ENCODE data around the gene RBMS3.
"Not testable (repeated sequence)": the region's sequence is repeated elsewhere in the genome, so short reads cannot be mapped to it uniquely, and the experiment has no call there.

The RBMS3 gene

DNA sequence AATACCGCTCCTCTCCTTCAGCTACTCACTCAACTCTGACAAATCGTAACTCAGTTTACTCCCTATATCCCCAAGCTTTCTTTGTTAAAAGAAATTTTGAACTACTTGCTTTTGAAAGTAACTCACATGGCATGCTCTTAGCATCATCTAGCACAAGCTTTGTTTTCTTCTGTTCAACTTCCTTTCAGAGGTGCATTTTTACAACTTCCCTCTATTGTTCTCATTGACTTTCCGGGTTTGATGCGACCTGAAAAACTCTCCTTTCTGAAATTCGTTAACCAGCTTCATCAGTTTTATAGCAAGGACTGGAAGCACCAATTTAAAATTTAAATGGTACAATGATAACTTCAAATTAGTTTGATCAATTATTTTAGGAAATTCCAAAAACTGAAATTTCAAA is 696.0 kb downstream of the RBMS3 start:
- no peak for DNase-seq

DNA sequence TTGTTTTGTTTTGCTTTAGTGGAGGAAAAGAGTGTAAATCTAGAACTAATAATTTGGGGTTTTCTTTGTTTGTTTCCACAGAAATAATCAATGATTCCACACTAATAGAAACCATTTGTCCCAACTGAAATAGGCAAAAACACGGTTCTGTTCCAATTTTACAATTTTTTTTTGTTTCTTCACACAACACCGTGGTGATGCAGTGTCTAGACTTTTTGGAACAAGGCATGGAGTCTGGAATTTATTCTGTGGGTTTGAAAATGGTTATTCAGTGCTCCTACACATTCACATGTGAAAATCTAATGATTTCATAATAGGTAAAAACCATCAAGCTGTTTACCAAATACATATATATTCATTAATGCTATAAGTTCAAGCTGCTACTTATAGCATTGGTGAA is 696.5 kb downstream of the RBMS3 start:
- peak; percentile 68 for DNase-seq

DNA sequence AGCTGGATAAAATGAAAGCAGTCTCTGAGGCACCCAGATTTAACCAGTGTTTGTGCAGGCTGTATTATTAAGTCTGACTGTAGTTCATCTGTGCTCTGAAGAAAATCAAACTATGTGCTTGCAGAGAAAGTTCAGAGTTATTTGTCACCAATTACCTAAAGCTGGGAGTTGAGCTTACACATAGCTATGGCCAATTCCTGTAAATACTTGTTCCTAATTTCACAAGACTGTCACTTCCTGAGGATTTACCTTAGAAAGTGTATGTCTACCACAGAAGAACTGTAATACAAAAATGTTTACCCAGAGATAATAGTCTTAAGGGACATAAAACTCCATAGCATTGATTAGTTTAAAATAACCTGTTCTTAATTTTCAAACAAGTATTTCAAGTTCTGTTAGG is 697.2 kb downstream of the RBMS3 start:
- peak; percentile 17 for DNase-seq

DNA sequence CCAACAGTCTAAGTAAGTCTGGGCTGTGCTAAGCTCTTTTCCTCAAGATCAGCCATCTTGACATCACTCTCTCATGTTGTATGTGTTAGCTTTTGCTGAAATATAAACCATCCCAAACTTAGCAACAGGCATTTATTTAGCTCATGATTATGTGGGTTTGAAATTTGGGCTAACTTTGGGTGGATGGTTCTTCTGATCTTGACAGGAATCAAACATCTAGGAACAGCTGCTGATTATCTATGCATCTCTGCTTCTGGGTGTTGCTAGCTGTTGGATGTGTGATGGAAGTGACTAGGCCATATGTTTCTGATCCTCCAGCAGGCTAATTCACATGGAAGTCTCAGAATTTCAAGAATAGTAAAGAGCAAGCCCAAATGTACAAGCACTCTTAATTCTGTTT is 710.3 kb downstream of the RBMS3 start:
- no peak for DNase-seq

DNA sequence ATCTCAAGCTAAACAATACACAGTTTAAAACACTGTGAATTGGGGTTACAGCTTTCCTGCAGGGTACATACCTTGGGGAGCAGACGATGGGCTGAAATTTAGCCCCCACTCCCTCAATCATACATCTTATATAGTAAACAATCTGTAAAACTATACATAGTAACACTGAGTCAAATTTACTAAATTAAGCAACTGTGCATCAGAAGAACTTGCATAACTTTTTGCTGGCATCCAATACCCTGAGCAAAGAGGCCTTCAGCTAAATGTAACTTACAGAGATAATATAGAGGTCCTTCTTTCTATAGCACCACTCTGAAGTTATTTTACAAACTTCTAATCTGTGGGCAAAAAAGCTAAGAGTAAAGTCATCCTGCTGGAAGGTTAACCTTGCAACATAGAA is 721.9 kb downstream of the RBMS3 start:
- DNase-seq = no peak

DNA sequence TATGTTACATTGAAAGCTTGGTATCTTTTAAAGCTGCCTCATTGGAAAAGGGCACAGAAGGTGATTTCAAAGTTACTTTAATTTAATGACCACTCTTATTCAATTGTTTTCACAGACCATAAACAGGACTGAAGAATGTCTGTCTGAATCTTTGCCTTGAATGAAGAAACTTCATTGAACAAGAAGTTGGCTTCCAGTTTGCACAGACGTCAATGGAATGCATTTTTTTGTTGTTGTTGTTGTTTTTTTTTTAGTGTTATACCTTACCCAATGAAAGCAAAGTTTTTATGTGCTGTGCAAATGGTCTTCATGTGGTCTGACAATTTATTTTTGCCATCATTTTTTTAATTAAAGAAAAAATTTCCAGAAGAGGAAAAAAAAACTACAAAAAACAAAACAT is 722.9 kb downstream of the RBMS3 start:
- no peak for DNase-seq

DNA sequence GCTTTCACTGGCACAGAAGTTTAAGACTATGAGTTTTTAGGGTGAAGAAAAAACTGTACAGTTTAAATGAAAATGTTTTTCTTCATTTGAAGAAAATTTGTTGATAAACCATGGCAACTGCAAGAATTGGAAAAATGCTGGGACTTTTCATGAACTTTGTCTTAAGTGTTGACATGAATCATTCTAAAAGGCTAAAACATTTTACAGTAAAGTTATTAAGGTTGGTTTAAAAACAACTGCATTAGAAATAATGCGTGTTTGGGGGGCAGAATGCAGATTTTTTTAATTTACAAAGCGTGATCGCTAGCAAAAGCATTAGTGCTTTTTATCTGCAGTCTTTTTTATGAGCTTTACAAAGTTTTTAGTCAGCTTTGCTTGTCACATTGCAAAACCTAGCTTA is 723.6 kb downstream of the RBMS3 start:
- DNase-seq = no peak

DNA sequence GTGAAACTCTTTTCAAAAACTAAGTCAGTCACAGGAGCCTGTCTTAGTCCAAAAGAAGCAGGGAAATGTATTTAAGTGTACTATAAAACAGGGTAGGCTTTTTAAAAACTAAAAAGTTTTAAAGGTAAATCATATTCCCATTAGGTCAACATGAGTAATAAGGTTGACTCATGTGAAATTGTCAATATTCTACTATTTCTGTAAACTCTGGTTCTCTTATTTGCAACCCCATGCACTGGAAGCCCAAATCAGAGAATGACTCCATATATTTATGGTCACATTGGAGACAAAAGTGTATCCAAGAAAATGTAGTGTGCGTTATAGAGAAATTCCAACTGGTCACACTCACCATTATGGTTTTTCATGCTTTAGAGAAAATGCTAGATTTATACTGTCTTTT is 725.2 kb downstream of the RBMS3 start:
- no peak for DNase-seq

DNA sequence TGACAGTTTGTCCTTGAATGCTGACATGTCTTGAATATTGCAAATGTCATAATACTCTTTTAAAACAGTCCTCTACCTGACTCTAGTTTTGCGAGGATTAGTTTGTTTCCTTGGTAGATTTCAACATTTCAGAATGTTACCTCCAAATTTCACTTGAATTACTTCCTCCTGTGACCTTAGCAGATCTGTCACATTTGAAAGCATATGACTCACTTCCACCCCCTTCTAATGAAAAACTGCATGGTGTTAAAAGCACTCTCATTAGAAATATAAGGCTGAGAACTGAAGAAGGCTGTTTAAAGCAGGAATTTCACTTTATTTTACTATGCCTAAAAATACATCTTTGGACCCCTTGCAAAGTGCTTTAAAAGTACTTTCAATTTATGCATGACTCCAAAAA is 726.8 kb downstream of the RBMS3 start:
- DNase-seq = no peak

DNA sequence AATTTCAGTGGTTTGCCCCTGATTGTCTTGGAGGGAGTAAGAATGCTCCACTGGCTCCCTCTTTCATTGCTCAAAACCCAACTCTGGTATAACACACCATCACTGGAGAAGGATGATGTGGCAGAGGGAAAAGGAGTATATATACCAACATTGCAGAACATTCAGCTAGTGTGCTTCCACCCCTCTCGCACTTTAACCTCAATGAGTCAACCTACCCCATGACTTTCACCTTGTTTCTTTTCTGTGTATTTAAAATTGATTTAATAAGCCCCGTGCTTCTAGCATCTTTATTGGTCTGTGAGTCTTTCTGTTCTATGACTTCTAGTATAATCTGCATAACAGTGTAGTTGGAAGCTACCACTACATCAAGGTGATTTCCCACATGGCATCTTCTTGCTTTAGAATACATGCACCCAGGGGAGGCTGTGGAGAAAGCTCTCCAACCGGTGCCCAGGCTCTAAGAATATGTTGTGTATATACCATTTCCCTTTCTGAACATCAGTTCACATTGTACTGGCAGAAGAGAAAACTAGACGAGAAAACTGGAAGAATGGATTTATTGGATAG is 730.4 kb downstream of the RBMS3 start:
- no peak for DNase-seq

DNA sequence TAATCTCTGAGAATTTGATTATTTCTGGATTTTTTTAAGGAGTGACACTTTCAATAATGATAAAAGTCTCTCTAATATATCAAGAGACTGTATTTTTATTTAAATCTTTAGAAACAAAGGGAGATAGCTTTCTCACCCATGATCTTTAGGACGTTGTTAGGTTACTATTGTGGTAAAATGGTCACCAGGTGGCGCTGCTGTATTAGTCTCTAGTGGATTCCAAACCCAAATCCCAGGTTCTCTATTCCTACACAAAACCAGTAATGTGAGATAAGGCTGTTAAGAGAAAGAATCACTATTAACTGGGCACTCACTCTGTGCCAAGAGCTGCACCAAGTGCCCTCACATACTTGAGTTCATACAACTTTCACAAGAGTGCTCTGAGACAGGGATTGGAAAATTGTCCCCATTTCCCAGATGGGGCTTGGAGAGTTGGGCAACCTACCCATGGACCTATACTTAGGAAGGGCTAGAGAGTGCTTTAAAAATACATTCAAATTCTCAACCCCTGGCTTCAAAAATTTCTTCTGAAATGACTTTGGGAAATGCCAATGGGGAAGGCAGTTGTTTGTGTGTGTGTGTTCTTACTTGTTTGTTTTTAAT is 732.2 kb downstream of the RBMS3 start:
- DNase-seq = peak; percentile 71

DNA sequence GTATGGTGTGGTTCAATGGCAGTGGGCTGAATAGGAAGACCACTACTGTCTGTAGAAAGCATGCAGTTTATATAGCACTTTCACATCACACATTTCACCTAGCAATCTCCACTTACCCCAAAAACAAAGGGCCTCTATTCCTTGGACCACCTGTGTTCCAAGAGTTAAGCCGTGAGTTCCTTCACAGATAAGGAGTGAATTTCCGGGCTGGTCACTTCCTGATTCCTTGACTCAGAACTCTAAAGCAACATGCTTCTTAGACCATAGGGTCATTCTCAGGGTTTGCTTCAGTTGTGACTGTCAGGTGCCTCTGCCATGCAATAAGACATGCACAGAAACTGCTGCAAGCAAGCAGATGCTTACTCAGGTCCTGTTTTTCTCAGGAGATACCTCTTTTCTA is 737.0 kb downstream of the RBMS3 start:
- DNase-seq = no peak

DNA sequence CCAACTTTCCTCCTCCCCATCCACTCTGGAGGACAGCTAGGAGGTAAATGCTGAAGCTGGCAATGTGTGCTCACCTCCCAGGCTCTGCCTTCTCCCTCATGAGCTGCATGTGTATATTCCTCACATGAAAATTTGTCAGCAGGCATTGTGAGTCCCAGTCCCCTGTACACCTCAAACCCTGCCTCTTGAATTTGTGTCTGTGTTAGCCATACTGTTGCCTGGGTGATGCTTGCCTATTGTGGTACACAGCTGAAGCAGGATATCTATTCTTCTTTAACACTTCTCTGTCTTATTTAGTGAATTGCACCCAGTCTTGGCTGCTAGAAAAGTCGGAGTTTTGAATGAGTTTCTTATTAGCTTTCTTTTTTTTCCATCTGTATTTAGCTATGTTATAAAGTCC is 739.5 kb downstream of the RBMS3 start:
- no peak for DNase-seq

DNA sequence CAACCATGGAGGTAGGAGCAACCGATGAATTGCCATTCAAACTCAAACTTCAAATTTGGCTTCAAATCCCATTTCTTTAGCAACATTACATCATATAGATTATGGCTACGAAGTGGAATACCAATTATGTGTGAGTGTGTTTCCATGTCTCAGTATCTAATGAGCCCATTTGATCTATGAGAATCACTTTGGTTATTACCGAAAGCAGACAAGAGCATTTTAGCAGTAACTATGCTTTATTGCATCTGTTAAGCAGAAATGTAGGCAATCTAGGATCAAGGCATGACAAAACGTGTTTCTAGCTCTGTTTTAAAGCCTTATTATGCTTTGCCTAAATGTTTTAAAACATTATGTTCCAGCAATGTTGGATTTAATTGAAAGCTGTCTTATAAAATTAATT is 743.6 kb downstream of the RBMS3 start:
- DNase-seq = no peak

DNA sequence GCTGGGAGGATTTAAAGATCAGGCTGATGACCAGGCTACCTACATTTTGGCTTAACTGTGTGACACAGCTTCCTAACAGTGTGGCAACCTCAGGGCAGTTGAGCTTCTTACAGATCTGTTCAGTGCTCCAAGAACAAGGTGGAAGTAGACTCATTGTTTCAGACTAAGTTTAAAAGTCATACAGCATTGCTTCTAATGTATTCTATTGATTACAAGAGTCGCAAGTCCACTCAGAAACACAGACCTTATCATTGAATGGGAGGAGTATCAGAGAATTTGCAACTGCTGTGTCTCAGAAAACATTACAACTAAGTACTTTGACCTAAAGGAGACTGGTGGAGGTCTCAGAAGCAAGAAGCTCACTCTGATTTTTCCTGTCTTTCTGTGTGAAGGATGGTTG is 746.0 kb downstream of the RBMS3 start:
- no peak for DNase-seq

DNA sequence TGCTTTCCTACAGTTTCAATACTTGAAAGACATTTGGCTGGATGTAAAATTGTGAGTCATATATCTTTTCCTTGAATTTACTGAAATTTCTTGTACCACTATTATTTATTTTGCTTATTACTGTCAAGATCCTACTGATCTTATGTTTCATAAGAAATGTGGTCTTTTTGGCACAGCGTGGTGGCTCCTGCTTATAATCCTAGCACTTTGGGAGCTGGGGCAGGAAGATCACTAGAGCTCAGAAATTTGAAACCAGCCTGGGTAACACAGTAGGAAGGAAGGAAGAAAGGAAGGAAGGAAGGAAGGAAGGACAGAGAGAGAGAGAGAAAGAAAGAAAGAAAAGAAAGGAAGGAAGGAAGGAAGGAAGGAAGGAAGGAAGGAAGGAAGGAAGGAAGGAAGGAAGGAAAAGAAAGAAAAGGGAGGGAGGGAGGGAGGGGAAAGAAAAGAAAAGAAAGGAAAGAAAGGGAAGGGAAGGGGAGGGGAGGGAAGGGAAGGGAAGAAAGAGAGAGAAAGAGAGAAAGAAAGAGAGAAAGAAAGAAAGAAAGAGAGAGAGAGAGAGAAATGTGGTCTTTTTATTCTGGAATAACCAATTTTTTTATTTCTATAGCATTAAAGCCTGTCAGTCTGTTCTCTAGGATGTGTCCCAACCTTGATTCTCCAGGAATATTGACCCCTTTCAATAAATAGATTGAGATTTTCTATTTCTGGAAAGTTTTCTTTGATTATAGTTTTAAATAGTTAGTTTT is 753.5 kb downstream of the RBMS3 start:
- DNase-seq = no peak

DNA sequence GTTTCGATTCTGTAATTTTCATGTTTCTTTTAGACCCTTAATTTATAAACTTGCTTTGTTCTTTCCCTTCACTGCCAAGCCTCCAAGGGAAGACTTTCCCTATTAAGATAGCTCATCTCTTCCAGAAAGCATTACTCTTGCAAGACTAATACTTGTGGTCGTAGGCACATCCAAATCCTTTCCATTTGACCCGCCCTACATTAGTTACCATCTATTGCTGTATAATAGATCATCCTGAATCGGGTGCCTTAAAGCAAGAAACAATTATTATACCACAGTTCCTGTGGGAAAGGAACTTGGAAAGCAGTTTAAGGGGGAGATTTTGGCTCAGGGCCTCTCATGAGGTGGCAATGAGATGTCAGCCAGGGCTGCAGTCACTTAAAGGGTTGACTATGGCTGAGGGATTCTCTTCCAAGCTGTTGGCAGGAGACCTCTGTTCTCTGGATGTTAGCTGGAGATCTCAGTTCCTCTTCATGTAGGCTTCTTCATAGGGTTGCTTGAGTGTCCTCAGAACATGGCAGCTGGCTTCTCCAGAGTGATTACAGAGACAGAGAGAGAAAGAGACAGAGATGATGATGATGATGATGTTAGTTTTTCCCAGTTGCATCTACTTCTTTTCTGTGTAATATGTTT is 755.2 kb downstream of the RBMS3 start:
- DNase-seq = peak; percentile 16

DNA sequence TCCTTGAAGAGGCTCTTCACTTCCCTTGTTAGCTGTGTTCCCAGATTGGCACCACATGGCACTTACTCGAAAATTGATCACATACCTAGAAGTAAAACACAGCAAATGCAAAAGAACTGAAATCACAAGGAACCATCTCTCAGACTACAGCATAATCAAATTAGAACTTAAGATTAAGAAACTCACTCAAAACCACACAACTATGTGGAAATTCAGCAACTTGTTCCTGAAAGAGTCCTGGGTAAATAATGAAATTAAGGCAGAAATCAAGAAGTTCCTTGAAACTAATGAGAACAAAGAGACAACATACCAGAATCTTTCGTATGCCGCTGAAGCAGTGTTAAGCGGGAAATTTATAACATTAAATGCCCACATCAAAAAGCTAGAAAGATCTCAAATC is 759.3 kb downstream of the RBMS3 start:
- DNase-seq = no peak

DNA sequence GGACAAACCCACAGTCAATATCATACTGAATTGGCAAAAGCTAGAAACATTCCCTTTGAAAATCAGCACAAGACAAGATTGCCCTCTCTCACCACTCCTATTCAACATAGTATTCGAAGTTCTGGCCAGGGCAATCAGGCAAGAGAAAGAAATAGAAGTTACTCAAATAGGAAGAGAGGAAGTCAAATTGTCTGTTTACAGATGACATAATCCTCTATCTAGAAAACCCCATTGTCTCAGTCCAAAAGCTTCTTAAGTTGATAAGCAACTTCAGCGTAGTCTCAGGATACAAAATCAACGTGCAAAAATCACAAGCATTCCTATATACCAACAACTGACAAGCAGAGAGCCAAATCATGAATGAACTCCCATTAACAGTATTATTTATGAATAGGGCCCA is 760.6 kb downstream of the RBMS3 start:
- DNase-seq = not testable (repeated sequence)

DNA sequence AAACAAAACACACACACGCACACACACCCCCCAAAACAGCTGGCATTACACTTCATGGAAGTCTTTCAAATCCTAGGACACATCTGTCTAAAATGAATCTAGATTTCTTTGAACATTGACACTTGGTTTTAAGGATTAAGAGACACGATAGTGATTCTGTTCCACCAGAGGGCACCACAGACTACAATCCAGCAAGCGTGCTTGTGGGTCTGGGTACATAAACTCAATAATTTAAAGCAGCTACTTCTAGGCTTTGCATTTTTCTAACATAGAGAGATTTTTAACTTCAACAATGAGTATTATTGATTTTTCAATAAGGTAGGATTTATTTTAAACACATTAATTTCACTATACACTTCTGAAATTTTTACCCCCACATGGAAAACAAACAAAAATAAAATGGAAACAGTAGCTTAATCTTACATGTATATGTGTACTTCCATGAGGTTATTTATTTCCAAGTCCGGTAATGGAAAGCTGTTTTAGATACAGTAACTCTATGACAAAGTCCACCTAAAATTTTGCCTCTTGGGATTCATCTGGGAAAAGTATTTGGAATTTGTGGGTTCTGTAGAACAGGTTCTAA is 761.5 kb downstream of the RBMS3 start:
- DNase-seq = peak; percentile 79

DNA sequence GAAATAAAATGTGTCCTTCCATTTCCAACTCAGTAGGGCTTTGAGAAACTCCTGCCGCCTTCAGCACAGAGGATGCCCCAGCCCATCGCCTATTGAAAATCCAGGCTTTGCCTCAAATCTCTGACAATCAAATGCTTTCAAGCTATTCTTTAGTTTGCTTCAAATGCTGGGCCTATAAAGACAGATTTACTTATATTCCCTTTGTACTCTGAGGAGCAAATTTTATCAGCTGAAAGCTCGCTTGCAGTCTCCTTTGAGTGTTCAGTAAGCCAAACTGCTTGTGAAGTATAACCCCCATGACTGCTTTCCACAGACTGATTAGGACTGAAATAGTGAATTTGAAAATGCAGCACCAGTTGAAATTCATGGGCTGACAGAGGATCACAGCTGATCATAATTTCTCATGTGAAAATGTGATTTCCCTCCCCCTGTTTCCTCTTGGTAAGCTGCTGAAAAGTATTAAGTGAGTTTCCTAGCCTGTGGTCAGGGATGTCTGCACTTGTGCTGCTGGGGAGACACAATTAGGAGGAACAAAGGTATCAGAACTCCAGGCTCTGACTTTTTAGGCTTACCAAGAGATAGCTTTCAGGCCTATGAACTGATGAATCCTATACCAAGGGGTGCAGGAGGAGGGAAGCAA is 762.2 kb downstream of the RBMS3 start:
- DNase-seq = no peak

DNA sequence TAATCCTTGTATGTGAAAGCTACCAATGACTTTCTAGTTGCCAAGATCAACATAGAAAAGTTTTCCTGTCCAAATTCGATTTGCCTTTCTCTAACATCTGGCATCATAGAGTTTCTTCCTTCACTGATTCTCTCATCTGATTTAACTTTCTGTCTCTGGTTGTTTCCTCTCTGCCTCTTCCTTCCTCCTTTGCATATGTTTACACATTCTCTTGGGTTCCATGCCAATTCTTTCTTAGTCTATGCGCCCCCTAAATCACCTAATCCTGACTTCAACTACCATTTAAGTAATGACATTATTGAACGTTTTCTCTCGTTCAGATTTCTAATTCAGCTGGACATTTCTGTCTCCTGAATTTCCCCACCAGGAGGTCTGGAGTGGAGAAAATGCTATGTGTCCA is 763.6 kb downstream of the RBMS3 start:
- DNase-seq = no peak

DNA sequence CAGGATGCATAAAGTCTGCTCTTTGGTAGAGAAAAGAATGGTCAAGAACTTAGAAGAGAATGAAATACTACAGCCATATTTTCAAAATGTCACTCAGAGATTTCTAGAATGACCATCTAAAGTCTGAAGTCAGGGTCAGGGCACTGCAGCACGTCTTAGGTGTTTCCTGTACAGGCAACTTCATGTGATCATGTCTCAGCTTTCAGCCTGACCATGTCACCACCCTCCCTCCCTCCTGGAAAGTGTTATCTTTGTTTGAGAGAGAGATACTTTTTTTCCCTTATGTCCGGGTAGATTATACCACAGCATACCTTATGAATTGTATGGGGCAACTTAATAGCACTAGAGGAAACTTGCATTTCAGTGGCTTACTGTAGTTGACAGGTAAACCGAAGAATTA is 767.6 kb downstream of the RBMS3 start:
- no peak for DNase-seq
